Panc1 (cell line): ENCODE measurements around the gene ISLR. TPM values are rescaled to one million over a fixed set of nuclear protein-coding genes. Genes with fewer than 3 reads are reported as not detected.

Source experiments
- ATAC-seq: fragments of 200-7000 bp; cut with Tn5 transposase; 2 replicates; pipeline ENCODE4 v1.9.1; 2020; ENCODE audit warnings: mild to moderate bottlenecking, moderate library complexity
- BruUV-seq: library from RNA; stranded (reverse); fragments of 400-500 nt; replicated peaks from 2 replicates; lab custom pipeline; 2021; lab: Mats Ljungman, UMichigan
- CTCF ChIA-PET: fragments of 300-600 bp; sonication (Branson Sonifier 250); formaldehyde crosslinking; loops from one replicate; lab custom pipeline; 2022; ENCODE audit warnings: antibody characterized with exemption; lab: Charles Lee
- POLR2A ChIA-PET: fragments of 300-600 bp; sonication (Branson Sonifier 250); formaldehyde crosslinking; loops from one replicate; lab custom pipeline; 2022; ENCODE audit warnings: antibody characterized with exemption; lab: Charles Lee
- DNase-seq: peaks from one replicate; pipeline ENCODE4 v3.0.0-alpha.2; 2010; ENCODE audit warnings: low read depth, low spot score
- H3K27ac ChIP-seq: 2 replicates; pipeline ENCODE4 v1.5.1; 2011; ENCODE audit warnings: mild to moderate bottlenecking, low read length, inconsistent platforms
- H3K27me3 ChIP-seq: fragments of 200-500 bp; sonication (Bioruptor generic); 2 replicates; pipeline ENCODE4 v1.6.0; 2014; ENCODE audit warnings: low read length, inconsistent platforms; ENCODE audit not compliant: control insufficient read depth, insufficient read depth
- H3K36me3 ChIP-seq: fragments of 200-500 bp; sonication (Bioruptor generic); 2 replicates; pipeline ENCODE4 v1.5.1; 2014; ENCODE audit warnings: inconsistent platforms, mild to moderate bottlenecking, low read length, moderate library complexity; ENCODE audit not compliant: control insufficient read depth, insufficient read depth
- H3K4me1 ChIP-seq: 2 replicates; pipeline ENCODE4 v1.5.1; 2011; ENCODE audit warnings: inconsistent platforms, mild to moderate bottlenecking, low read length, moderate library complexity; ENCODE audit not compliant: control insufficient read depth, insufficient read depth
- H3K4me3 ChIP-seq, 2 experiments: 2 replicates each; pipeline ENCODE4 v1.5.1; 2011 to 2012; ENCODE audit warnings: low read depth in 2 of 2, low read length in 2 of 2, mild to moderate bottlenecking in 2 of 2, inconsistent platforms in 1 of 2, moderate library complexity in 1 of 2
- H3K9me3 ChIP-seq: fragments of 200-500 bp; sonication (Bioruptor generic); 2 replicates; pipeline ENCODE4 v1.5.1; 2014; ENCODE audit warnings: low read depth, mild to moderate bottlenecking, inconsistent platforms, low read length, moderate library complexity; ENCODE audit not compliant: control insufficient read depth, insufficient read depth
- CTCF ChIP-seq: fragments of 450-650 bp; IDR thresholded peaks from 2 replicates; pipeline ENCODE4 v1.5.1; 2017; ENCODE audit warnings: mild to moderate bottlenecking
- POLR2AphosphoS5 ChIP-seq: IDR thresholded peaks from 2 replicates; pipeline ENCODE4 v1.6.1; 2012; ENCODE audit warnings: mild to moderate bottlenecking, low read depth, low read length, moderate library complexity
- SIN3A ChIP-seq: IDR thresholded peaks from 2 replicates; pipeline ENCODE4 v1.6.1; 2012; ENCODE audit warnings: low read depth, mild to moderate bottlenecking, low read length, moderate library complexity, borderline replicate concordance; ENCODE audit not compliant: insufficient read depth
- TCF7L2 ChIP-seq: IDR thresholded peaks from 2 replicates; pipeline ENCODE4 v1.6.1; 2011; ENCODE audit warnings: mild to moderate bottlenecking, low read depth, low read length, inconsistent platforms
- in situ Hi-C: cut with HindIII; loops from 2 replicates; pipeline ENCODE4 v1.10.0; 2016; ENCODE audit warnings: low sequenced_read_pairs, low pct_unique_long_range_greater_than_20kb
- intact Hi-C: fragments of 100-400 bp; cut with micrococcal nuclease; formaldehyde crosslinking; loops from one replicate; pipeline ENCODE4 v1.10.0; 2022; ENCODE audit not compliant: unreplicated experiment
- total RNA-seq: library from RNA; stranded (reverse); gene quantifications from one replicate; pipeline ENCODE4 v1.2.1, GENCODE V29; 2021; ENCODE audit not compliant: unreplicated experiment
- TF ChIP-seq, protein P1 (sequence below), 2 experiments: IDR thresholded peaks; 2 replicates each; pipeline ENCODE4 v1.6.1; 2011 to 2012; ENCODE audit warnings: low read depth in 2 of 2, control low read depth in 1 of 2, low read length in 1 of 2, mild to moderate bottlenecking in 1 of 2, moderate library complexity in 1 of 2; ENCODE audit not compliant: insufficient read depth in 1 of 2

ISLR gene
- total RNA-seq, 1 experiment from 2014 or later: 0.28 TPM

- BruUV-seq: no TSS peak
- Histone ChIP-seq H3K27me3 (no peaks in the 10 kb centered on the region), H3K36me3 (no peaks in the 10 kb centered on the region), H3K9me3 (no peaks in the 10 kb centered on the region), H3K4me3 (no peak overlapping the region), H3K27ac (no peak overlapping the region), H3K4me1 (peaks cover 35% of the 10 kb centered on the region)
- DNase-seq (no peak), ATAC-seq (no peak)
- CTCF ChIA-PET: no interaction called here
- POLR2A ChIA-PET: no interaction called here
- intact Hi-C loops: no loop called here
- in situ Hi-C loops: no loop called here
- TF ChIP-seq, protein P1, sequence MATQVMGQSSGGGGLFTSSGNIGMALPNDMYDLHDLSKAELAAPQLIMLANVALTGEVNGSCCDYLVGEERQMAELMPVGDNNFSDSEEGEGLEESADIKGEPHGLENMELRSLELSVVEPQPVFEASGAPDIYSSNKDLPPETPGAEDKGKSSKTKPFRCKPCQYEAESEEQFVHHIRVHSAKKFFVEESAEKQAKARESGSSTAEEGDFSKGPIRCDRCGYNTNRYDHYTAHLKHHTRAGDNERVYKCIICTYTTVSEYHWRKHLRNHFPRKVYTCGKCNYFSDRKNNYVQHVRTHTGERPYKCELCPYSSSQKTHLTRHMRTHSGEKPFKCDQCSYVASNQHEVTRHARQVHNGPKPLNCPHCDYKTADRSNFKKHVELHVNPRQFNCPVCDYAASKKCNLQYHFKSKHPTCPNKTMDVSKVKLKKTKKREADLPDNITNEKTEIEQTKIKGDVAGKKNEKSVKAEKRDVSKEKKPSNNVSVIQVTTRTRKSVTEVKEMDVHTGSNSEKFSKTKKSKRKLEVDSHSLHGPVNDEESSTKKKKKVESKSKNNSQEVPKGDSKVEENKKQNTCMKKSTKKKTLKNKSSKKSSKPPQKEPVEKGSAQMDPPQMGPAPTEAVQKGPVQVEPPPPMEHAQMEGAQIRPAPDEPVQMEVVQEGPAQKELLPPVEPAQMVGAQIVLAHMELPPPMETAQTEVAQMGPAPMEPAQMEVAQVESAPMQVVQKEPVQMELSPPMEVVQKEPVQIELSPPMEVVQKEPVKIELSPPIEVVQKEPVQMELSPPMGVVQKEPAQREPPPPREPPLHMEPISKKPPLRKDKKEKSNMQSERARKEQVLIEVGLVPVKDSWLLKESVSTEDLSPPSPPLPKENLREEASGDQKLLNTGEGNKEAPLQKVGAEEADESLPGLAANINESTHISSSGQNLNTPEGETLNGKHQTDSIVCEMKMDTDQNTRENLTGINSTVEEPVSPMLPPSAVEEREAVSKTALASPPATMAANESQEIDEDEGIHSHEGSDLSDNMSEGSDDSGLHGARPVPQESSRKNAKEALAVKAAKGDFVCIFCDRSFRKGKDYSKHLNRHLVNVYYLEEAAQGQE (IDR thresholded peaks at IDR 0.05; ENCODE audit: insufficient read depth in 1 of 2, low read depth in 2 of 2, low read length in 1 of 2): no peak
- TF ChIP-seq POLR2AphosphoS5 (no peak), CTCF (no peak), TCF7L2 (no peak), SIN3A (no peak)
These were observed 32.1 kb downstream of the ISLR start for GRCh38 chr15:74205582-74205947.

GRCh38 chr15:74206801-74207281 lies 33.3 kb downstream of the ISLR start:
- intact Hi-C loops: no loop called here
- Histone ChIP-seq H3K36me3 (no peaks in the 10 kb centered on the region), H3K27me3 (no peaks in the 10 kb centered on the region), H3K27ac (no peak overlapping the region), H3K9me3 (no peaks in the 10 kb centered on the region), H3K4me1 (peaks cover 22% of the 10 kb centered on the region), H3K4me3 (no peak overlapping the region)
- ATAC-seq (no peak), DNase-seq (no peak)
- CTCF ChIA-PET: interaction anchor here (0.7 kb wide), 1 partner anchor 102 kb away, joined by 3 read pairs; no protein-coding TSS in a partner anchor
- no peak for TF ChIP-seq POLR2AphosphoS5
- TF ChIP-seq TCF7L2: no peak
- TF ChIP-seq SIN3A: no peak
- no peak for TF ChIP-seq CTCF
- TF ChIP-seq, protein P1 (IDR thresholded peaks at IDR 0.05; ENCODE audit: insufficient read depth in 1 of 2, low read depth in 2 of 2, low read length in 1 of 2): no peak
- no TSS peak for BruUV-seq
- POLR2A ChIA-PET: no interaction called here
- in situ Hi-C loops: no loop called here
